ENCODE measurements around the gene ARAP2.

Gene ARAP2

GRCh38 chr4:36244257-36245082, at the start of gene ARAP2:
ARAP2 (minus strand) TSS chr4:36244514; CDS start chr4:36229486, 15,028 bp downstream.
- DNase-seq (ENCODE audit: low read depth) = peak; percentile 69

DNA sequence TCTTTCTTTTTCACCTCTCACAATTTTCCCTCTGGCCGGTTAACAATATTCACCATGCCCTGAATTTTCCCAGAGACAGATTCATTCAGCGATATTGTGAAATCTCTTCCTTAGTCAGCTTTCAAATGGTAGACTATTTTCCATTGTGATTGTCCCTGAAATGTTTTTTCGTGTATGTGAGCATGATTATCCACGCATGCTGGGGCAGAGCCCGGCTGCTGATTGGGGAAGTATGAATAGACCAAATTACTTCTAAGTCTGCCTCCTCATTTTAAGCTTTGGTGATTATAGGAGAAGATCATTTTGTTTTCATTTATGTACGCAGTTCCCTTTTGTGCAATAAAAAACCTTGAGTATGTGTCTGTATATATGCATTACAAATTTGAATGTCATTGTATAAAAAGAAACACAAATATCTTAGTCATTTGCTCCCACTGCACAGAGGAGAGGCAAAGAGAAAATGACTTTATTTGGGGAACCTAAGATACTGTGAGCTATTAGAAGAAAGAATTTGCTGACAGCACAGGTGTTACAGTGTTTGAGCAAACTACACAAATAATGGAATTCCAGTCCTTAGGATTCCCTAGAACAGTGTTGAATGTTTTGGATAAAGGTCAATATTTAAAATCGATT, 48.4 kb upstream of the ARAP2 start:
- no peak for DNase-seq (ENCODE audit: low read depth)

DNA sequence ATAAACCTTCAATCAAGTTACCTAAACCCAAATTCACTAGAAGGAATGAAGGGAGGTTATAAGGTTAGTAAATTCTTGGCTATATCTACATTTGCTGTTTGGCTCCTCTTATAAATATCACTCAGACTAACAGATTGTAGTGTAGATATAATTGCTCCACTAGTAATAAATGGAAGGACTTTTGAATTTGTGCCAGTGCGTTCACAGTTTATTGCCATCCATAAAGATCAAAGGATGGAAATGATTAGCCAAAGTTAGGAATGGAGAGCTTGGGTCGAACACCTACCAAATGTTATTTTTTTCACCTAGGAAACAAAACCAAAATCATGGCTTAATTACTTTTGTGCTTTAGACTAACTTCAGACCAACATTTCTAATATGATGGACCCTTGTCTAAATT, 46.3 kb upstream of the ARAP2 start:
- no peak for DNase-seq (ENCODE audit: low read depth)

GRCh38 chr4:36288731-36289426, 44.6 kb upstream of the ARAP2 start:
- no peak for DNase-seq (ENCODE audit: low read depth)

DNA sequence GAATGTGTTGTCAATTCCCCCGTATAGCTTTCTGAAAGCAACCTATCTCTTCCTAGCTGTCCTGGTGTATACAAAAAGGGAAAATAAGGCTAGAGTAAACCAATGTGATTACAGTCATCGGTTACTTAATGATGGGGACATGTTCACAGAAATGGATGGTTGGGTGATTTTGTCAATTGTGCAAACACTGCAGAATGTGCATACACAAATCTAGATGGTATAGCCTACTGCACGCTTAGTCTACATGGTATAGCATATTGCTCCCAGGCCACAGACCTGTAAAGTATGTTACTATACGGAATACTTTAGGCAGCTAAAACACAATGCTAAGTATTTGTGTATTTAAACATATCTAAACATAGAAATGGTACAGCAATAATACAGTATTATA, 42.2 kb upstream of the ARAP2 start:
- DNase-seq (ENCODE audit: low read depth) = no peak

GRCh38 chr4:36285784-36286480, 41.6 kb upstream of the ARAP2 start:
- no peak for DNase-seq (ENCODE audit: low read depth)

- peak; percentile 16 for DNase-seq (ENCODE audit: low read depth)
Measured at GRCh38 chr4:36283912-36284465, 39.7 kb upstream of the ARAP2 start.

GRCh38 chr4:36282503-36283030, 38.3 kb upstream of the ARAP2 start:
- DNase-seq (ENCODE audit: low read depth) = no peak

DNA sequence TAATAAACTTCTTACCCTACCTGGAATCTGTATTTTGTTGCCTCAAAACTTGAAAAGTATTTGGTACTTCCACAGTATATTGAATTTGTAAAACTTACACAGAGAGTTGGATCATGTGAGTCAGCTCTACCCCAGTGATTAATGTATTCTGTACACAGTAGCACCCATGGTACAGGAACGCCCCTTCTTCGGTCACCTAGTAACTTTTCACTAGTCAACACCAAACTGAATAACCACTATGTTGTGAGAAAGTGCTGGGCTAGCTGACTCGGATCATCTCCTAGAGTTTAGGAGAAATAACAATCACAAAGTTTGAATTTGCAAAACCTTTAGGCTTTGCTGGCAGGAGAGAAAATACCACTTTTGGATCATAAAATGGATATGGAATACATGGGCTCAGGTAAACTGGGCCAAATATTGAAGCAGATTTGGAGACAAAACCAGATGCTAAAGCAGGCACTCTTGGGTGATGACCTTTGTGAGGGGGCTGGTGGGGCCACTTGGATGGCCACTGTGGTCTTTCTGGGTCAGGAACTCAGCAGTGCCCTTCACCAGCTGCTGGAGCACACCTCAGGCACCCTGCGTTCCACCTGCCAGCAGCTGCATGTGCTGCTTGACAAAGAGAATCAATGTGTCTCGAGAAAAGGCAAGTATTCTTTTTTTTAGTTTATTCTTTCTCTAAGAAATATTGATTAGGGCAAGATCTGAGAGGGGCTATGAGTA, 37.2 kb upstream of the ARAP2 start, which contains the start of gene DTHD1:
Gene DTHD1 (plus strand): TSS at position 233 of the 723 bp plus-strand sequence. CDS start 143 bp downstream, at position 376.
- no peak for DNase-seq (ENCODE audit: low read depth)

- DNase-seq (ENCODE audit: low read depth) = peak; percentile 27
Measured at GRCh38 chr4:36280555-36280954, 36.2 kb upstream of the ARAP2 start.

- no peak for DNase-seq (ENCODE audit: low read depth)
Measured at GRCh38 chr4:36278789-36279188, 34.5 kb upstream of the ARAP2 start.

- DNase-seq (ENCODE audit: low read depth) = no peak
Measured at GRCh38 chr4:36277533-36277932, 33.2 kb upstream of the ARAP2 start.

DNA sequence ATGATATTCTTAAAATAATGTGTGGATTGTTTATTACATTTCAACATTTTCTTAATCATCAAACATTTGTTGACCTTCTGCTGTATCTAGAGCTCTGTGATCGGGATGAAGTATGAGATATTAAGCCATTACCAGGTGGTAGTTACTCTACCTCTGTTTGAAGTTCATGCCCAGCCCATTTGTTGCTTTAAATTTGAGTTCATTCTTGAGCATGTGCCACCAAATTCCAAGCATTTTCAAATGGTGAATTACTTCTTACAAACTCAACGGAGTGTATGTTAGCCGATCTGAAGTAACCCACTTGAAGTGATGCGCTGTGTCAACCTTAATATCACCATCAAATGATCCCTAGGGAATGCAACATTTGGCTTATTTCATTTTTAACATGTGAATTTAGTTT, 29.8 kb upstream of the ARAP2 start:
- DNase-seq (ENCODE audit: low read depth) = no peak

DNA sequence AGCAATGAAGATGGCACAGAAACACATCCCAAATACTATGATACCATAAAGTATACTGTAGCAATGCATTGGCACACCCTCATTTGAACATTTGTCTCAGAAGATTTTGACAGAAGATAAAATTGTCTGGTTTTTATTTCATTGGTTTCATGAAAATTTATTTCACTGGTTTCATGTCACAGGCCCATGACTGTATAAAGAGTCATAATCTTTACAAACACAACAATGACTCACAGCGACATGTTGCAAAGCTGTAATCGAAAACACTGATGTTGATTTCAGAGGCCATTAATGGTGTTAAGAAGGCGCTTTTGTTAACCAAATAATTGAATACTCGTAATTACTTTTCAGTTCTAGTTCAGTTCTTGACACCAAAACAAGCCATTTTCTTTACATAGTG, 29.0 kb upstream of the ARAP2 start:
- DNase-seq (ENCODE audit: low read depth) = no peak

DNA sequence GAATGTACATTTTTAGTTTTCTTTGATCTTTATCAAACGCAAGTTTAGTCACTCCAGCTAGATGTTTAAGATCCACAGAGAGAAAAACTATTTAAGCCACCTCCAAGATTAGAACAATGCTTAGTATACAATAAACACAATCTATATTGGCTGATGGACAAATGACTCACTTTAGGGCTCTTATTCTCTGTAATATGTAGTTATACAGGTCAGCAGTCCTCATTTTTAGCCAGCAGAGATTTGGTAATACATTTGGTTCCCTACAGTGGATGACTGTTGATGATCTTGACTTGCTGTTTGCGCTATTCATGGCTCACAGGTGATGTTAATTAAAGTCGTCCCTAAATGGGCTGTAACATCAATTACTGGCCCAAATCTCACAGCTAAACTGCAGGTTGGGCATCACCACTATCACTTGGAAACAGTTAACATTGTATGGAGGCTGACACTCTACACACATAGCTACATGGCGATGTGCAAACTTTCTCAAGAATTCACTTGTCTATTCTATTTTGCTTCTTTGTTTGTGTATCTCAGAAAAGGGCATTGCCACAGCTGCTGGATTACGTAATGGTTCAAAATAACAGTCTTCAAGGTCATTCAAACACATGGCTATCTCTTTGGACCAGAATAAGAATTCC, 25.3 kb upstream of the ARAP2 start:
- DNase-seq (ENCODE audit: low read depth) = no peak

DNA sequence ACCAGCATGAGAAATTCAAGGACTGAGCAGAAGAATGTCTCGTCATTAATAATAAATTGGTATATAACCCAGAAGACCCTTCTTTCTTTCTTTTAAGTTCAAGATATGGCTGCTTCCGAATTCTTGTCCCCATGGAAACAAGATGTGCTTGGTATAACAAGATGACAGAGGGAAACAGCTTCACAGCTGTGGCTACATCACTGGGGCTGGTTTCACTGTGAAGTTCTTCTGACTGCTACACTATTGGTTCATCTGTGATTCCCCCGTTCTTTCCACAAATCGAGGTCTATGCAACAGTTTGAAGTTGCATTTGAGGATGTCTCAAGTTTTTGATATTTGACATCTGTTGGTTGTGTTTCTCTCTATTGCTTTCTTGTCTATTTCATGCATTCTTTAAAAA, 24.8 kb upstream of the ARAP2 start:
- DNase-seq (ENCODE audit: low read depth) = no peak

DNA sequence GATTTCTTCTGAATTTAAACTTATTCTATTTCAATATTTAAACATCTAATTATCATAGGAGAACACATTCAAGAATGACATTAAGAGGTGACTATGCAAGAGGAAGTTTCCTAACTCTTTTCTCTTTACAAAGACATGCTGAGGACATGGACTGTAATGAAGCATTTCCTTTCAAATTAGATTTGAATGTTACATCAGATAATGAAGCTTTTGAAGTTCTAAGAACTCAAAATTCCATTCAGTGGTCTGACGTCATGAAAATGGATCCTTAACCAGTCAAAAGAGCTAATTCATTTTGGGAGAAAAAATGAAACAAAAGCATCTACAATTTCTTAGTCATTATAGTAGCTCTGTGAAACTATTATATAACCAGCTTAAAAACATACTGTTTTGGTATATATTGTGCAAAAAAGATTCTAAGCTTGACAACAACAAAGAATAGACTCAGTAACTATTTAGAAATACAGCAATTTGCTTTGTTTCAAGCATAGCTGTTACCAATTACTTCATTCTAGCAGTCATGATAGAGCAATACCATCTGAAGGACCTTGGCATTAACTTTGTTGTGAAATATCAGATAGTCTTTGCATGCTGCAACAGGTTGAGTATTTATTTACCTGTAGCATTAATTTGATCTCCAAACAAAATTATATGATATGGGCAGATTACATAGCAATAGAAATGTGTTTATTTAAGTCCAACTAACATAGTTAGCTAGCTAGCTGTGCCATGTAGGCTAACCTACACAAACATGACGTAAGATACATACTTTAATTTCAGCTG, 23.4 kb upstream of the ARAP2 start:
- DNase-seq (ENCODE audit: low read depth) = no peak

- DNase-seq (ENCODE audit: low read depth) = no peak
Measured at GRCh38 chr4:36264207-36264826, 20.0 kb upstream of the ARAP2 start.

DNA sequence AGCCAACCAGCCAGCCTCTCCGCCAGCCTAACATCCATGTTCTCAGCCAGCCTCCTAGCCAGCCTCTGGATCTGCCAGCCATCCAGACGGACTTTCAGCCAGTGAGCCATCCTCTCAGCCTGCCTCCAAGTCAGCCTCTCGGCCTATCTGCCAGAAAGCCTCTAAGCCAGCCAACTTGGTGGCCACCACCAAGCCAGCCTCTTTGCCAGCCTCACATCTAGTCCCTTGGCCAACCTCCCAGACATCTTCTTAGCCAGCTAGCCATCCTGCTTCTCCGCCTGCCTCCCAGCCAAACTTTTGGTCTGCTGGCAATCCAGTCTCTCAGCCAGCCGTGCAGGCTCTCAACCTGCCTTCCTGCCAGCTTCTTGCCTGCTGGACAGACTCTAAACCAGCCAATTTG, 16.4 kb upstream of the ARAP2 start:
- DNase-seq (ENCODE audit: low read depth) = no peak

Data from amniotic epithelial cell (primary cell).